Choroid plexus epithelial cell (primary cell): ENCODE measurements around the gene JHY.
A peak's percentile ranks its signal among the peaks of the same experiment; 100 is the strongest.

Experiments used
- DNase-seq: peaks from one replicate; pipeline ENCODE4 v3.0.0-alpha.2; 2010; ENCODE audit warnings: low read depth
- H3K4me3 ChIP-seq: 2 replicates; pipeline ENCODE4 v1.5.1; 2011; ENCODE audit warnings: low read depth, mild to moderate bottlenecking, control low read depth, low read length, moderate library complexity
- TF ChIP-seq, protein P1 (sequence below): conservative IDR thresholded peaks from 2 replicates; pipeline ENCODE4 v1.5.1; 2011; ENCODE audit warnings: low read depth, mild to moderate bottlenecking, control low read depth, inconsistent platforms, low read length, moderate library complexity

The JHY gene

DNA sequence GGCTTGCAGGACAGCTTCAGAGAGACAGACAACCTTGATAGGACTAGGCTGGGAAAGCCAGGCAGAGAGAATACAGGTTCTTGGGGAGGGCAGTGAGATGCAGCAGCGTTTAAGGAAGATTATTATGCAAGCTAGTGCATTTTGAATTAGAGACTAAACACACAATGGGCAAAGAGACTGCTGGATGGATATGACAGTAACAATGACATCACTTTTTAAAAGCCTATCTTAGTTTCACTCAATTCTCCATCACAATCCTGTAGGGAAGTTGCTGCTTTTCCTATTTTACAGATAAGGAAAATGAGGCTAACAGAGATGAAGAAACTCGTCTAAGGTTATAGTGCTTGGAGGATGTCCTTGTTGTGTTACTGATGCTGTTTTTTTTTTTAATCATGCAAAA lies 5.6 kb downstream of the JHY start:
- no peak overlapping the region for H3K4me3 ChIP-seq
- no peak for DNase-seq
- TF ChIP-seq, protein P1, sequence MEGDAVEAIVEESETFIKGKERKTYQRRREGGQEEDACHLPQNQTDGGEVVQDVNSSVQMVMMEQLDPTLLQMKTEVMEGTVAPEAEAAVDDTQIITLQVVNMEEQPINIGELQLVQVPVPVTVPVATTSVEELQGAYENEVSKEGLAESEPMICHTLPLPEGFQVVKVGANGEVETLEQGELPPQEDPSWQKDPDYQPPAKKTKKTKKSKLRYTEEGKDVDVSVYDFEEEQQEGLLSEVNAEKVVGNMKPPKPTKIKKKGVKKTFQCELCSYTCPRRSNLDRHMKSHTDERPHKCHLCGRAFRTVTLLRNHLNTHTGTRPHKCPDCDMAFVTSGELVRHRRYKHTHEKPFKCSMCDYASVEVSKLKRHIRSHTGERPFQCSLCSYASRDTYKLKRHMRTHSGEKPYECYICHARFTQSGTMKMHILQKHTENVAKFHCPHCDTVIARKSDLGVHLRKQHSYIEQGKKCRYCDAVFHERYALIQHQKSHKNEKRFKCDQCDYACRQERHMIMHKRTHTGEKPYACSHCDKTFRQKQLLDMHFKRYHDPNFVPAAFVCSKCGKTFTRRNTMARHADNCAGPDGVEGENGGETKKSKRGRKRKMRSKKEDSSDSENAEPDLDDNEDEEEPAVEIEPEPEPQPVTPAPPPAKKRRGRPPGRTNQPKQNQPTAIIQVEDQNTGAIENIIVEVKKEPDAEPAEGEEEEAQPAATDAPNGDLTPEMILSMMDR = no peak

DNA sequence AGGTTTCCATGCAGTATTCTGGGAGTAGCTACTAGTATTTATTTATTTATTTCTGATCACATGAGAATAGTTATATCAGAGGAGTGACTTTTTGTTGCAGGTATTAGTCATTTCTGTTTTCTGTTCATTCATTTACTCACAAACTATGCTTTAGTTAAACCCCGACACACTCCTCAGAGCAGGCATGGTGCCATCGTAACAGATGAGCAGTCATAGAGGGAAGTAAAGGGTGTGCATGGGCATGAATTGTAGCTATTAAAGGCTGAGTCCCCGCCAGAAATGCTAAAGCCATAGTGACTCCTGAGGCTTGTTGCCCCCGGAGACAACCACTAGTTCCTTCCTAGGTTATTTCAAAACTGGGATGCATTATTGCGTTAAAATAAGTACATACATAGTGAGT lies 10.6 kb downstream of the JHY start:
- DNase-seq = no peak
- TF ChIP-seq, protein P1 = no peak
- no peak overlapping the region for H3K4me3 ChIP-seq

DNA sequence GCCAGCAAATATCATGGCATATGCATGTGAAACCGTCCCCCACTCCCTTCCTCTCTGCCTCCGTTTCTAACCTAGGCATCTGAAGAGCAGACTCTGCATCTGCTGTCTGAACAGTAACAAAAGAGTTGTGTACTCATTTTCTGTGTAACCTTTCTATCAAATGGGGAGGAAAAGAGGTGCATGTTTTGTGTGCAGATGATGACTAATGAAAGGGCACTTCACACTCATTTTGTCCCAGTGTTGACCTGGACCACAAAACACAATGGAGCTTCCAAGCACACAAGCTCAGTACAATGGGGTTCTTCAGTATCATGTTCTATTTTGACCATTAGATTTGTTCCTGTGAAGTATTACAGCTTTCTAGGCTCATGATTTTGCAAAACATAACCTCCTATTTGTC lies 13.0 kb downstream of the JHY start:
- DNase-seq = no peak
- no peak overlapping the region for H3K4me3 ChIP-seq
- TF ChIP-seq, protein P1 = no peak

DNA sequence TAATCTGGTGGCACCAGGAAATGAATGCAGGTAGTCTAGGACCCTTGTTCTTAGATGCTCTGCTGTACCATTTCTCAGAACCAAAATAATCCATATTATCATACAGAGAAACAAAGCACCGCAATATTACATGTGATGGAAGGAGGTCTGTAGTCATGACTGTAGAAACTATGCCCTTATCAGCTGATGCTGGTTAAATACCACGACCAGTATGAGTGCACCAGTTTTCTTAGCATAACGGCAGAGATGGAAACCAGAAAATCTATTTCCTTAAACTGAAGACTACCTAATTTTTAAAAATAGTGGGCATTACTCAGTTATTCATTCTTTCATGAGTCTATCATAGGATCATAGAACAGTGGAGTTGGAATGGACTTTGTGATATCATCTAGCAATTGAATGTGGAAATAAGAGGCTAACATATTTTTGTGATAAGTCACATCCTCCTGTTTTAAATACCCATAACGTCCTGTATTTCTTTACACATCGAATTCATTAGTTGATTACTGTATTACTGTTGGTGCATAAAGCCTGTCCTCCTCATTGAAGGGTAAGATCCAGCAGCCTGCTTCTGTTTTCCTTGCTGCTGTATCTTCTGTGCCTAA lies 15.1 kb downstream of the JHY start:
- TF ChIP-seq, protein P1 = no peak
- H3K4me3 ChIP-seq = no peak overlapping the region
- peak; percentile 62 for DNase-seq

DNA sequence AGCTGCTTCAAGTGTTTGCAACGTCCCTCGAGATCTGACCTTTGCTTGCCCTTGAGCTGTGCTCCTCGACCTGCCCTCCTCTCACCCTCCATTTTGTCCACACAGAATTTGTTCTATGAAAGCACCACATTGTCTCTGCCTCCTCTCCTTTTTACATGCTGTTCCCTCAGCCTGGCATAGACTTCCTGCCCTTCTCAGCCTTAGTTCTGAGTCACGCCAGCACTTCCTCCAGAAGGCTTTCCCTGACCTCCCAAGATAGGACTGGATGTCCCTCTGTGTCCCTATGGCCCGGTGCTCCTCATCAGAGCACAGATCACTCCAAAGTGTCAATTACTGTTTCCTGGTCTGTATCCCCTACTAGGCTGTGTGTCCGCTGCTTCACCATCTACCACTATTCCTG lies 16.2 kb downstream of the JHY start:
- TF ChIP-seq, protein P1 = no peak
- H3K4me3 ChIP-seq = no peak overlapping the region
- DNase-seq = no peak

DNA sequence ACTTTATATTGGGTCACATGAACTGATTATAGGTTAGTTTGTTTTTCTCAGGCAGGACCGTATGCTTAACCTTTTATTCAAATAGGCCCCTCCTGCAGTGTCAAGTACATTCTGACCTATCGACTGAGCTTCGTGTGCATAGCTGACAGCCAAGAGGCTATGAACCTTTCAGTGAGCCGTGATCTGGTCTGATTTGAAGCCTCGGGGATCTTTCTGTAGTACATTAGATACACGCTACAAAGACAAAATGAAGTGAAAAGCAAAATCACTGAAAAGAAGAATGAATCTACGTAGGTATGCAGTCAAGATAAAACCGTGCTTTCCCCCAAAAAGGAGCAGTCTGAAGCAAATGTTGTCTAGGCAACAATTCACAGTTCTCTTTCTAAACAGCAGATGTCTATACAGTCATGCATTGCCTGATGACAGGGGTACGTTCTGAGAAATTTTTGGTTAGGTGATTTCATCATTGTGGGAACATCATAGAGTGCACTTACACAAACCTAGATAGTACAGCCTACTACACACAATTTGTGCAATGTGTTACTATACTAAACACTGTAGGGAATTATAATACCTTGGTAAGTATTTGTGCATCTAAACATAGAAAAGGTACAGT lies 18.1 kb downstream of the JHY start:
- peak; percentile 59 for DNase-seq
- no peak overlapping the region for H3K4me3 ChIP-seq
- TF ChIP-seq, protein P1 = no peak

DNA sequence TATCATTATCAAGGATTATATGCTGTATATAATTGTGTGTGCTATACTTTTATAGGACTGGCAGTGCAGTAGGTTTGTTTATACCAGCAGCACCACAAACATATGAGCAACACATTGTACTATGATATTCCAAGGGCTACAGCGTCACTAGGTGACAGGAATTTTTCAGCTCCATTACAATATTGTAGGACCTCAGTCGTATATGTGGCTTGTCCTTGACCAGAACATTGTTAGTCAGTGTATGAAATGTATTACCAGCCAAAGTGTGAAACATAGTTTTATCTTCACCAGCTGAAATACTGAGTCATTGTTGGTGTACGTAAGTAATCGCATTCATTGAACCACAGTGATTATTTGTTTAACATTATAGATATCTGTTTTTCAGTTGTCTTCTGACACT lies 20.4 kb downstream of the JHY start:
- TF ChIP-seq, protein P1 = no peak
- peak; percentile 24 for DNase-seq
- H3K4me3 ChIP-seq = no peak overlapping the region
